Ectodermal cell (in vitro differentiated cells): ENCODE measurements around the gene RNF223.
"Not testable (repeated sequence)": the region's sequence is repeated elsewhere in the genome, so short reads cannot be mapped to it uniquely, and the experiment has no call there.

Experiments
- H3K27ac ChIP-seq: 2 replicates; pipeline ENCODE4 v1.7.0; 2013; ENCODE audit warnings: mild to moderate bottlenecking, low read depth, low read length; ENCODE audit not compliant: insufficient read depth, poor library complexity, severe bottlenecking
- H3K27me3 ChIP-seq: 2 replicates; pipeline ENCODE4 v1.7.0; 2013; ENCODE audit warnings: mild to moderate bottlenecking, low read length; ENCODE audit not compliant: insufficient read depth, control insufficient read depth, poor library complexity, severe bottlenecking
- H3K36me3 ChIP-seq: one replicate; pipeline ENCODE4 v1.7.0; 2013; ENCODE audit warnings: low read length; ENCODE audit not compliant: control insufficient read depth, insufficient read depth
- H3K4me1 ChIP-seq: one replicate; pipeline ENCODE4 v1.7.0; 2013; ENCODE audit warnings: low read length; ENCODE audit not compliant: control insufficient read depth, insufficient read depth
- H3K4me3 ChIP-seq: 2 replicates; pipeline ENCODE4 v1.7.0; 2013; ENCODE audit warnings: low read depth, low read length, control low read depth; ENCODE audit not compliant: insufficient read depth
- H3K9me3 ChIP-seq: 2 replicates; pipeline ENCODE4 v1.7.0; 2013; ENCODE audit warnings: mild to moderate bottlenecking, low read length, moderate library complexity; ENCODE audit not compliant: control insufficient read depth
- WGBS, 2 experiments: methylation state at CpG; one replicate each; pipeline ENCODE4 v1.1.7; 2013; ENCODE audit warnings: missing lambda C conversion rate in 2 of 2; 5-methylcytosine and 5-hydroxymethylcytosine counted together

Gene RNF223

DNA sequence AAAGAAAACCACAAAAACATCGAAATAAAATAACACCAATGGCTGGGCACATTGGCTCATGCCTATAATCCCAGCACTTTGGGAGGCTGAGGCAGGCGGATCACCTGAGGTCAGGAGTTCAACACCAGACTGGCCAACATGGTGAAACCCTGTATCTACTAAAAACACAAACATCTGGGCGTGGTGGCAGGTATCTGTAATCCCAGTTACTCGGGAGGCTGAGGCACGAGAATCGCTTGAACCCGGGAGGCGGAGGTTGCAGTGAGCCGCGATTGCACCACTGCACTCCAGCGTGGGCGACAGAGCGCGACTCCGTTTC is 16.4 kb downstream of the RNF223 start:
- peaks cover 25% of the 10 kb centered on the region for H3K4me1 ChIP-seq
- not testable (repeated sequence) for H3K4me3 ChIP-seq, H3K36me3 ChIP-seq, H3K9me3 ChIP-seq, H3K27ac ChIP-seq
- WGBS, 2 experiments, result 87 to 90% methylated on average over 15 of the region's 15 CpGs
- H3K27me3 ChIP-seq, result peaks cover 56% of the 10 kb centered on the region

- Histone ChIP-seq H3K27me3 (peaks cover 40% of the 10 kb centered on the region), H3K9me3 (no peaks in the 10 kb centered on the region), H3K27ac (no peak overlapping the region), H3K4me1 (peaks cover 18% of the 10 kb centered on the region), H3K36me3 (peaks cover 14% of the 10 kb centered on the region), H3K4me3 (no peak overlapping the region)
- WGBS, 2 experiments, result 94% methylated on average over 48 to 50 of the region's 50 CpGs
These were observed 18.0 kb downstream of the RNF223 start for GRCh38 chr1:1055841-1056736.

GRCh38 chr1:1054971-1055370 is 19.1 kb downstream of the RNF223 start:
- peaks cover 13% of the 10 kb centered on the region for H3K4me1 ChIP-seq
- H3K36me3 ChIP-seq, result peaks cover 14% of the 10 kb centered on the region
- no peaks in the 10 kb centered on the region for H3K9me3 ChIP-seq
- H3K27ac ChIP-seq, result no peak overlapping the region
- 91% methylated on average over 23 of the region's 23 CpGs for WGBS, 2 experiments
- H3K27me3 ChIP-seq, result peaks cover 28% of the 10 kb centered on the region
- H3K4me3 ChIP-seq, result no peak overlapping the region

DNA sequence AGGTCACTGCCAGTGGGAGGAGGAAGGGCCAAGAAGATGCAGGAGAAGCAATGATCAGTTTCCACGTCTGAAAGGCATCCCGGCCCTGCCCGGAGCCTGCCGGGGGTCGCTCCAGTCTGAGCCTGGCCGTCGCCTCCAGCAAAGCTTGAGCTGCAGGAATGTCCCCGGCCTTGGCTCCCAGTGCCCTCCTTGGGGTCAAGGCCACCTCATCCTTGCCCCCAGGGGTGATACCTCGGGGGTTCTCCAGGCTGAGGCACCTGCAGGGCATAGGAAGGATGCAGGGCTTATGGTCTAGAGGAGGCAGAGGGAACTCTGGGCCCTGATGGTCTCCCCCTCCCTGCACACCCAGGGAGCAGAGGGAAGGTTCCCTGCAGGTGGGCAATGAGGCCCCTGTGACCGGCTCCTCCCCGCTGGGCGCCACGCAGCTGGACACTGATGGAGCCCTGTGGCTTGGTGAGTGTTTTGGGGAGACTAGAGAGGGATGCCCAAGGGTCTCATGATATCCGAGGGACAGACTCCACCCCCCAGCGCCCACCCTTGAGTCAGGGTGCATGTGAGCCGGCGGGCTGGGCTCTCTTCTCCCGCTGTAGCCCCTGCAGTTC is 19.9 kb downstream of the RNF223 start:
- H3K27ac ChIP-seq, result no peak overlapping the region
- no peak overlapping the region for H3K4me3 ChIP-seq
- no peaks in the 10 kb centered on the region for H3K9me3 ChIP-seq
- 94 to 95% methylated on average over 18 of the region's 18 CpGs for WGBS, 2 experiments
- H3K36me3 ChIP-seq, result peaks cover 18% of the 10 kb centered on the region
- H3K4me1 ChIP-seq, result peaks cover 9% of the 10 kb centered on the region
- H3K27me3 ChIP-seq, result peaks cover 21% of the 10 kb centered on the region

DNA sequence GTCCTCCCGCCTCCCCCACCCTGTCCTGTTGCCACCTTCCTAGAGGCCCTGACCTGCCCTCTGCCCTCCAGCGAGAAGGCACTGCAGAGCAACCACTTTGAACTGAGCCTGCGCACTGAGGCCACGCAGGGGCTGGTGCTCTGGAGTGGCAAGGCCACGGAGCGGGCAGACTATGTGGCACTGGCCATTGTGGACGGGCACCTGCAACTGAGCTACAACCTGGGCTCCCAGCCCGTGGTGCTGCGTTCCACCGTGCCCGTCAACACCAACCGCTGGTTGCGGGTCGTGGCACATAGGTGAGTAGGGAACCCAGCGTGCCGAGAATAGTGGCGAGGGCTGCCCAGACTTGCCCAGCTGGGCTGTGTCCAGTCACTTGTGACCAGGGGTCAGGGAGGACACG is 20.4 kb downstream of the RNF223 start:
- Histone ChIP-seq H3K36me3 (peaks cover 19% of the 10 kb centered on the region), H3K27ac (no peak overlapping the region), H3K27me3 (peaks cover 15% of the 10 kb centered on the region), H3K9me3 (no peaks in the 10 kb centered on the region), H3K4me3 (no peak overlapping the region), H3K4me1 (peaks cover 8% of the 10 kb centered on the region)
- WGBS, 2 experiments, result 96% methylated on average over 18 of the region's 18 CpGs

DNA sequence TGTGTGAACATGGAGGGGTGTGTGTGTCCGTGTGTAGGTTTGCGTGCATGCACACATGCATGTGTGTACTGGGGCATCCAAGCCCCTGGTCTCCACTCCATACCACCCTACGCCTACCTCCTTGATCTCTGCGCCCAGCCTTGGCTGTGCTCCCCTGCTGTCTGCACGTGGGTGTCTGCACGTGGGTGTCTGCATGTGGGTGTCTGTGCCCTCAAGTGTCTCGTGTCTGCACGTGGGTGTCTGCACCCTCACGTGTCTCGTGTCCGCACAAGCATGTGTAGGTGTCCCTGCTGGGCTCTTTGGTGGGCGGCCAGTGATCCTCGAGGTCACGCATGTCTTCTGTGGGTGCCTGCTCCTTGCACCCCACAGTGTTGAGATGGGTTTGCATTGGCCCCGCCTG is 21.1 kb downstream of the RNF223 start:
- Histone ChIP-seq H3K36me3 (peaks cover 19% of the 10 kb centered on the region), H3K4me1 (peaks cover 2% of the 10 kb centered on the region), H3K27me3 (peaks cover 9% of the 10 kb centered on the region), H3K4me3 (no peak overlapping the region), H3K27ac (no peak overlapping the region), H3K9me3 (no peaks in the 10 kb centered on the region)
- 94 to 96% methylated on average over 15 of the region's 15 CpGs for WGBS, 2 experiments

DNA sequence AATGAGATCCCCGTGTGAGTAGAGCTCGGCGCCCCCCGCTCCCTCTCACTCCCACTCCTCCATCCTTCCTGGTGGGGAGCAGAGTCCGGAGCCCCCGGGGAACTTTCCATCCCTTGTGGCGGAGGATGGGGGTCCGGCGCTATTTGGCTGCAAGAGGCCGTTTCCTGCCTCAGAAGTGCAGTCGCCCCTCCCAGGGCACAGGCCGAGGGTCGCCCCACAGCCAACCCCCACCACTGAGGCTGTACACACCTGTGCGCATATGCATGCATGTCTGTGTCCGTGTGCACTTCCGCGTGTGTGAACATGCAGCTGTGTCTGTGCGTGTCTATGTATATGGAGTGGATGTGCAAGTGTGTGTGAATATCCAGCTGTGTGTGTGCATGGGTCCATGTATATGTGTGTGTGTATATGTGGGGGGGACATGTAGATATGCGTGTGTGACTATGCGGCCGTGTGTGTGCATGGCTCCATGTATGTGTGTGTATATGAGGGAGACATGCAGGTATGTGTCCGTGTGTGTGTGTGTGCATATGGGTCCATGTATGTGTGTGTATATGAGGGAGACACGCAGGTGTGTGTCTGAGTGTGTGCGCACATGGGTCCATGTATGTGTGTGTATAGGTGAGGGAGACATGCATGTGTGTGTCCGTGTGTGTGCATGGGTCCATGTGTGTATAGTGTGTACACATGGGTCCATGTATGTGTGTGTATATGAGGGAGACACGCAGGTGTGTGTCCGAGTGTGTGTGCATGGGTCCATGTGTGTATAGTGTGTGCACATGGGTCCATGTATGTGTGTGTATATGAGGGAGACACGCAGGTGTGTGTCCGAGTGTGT is 21.9 kb downstream of the RNF223 start:
- no peaks in the 10 kb centered on the region for H3K9me3 ChIP-seq
- no peaks in the 10 kb centered on the region for H3K4me1 ChIP-seq
- no peak overlapping the region for H3K27ac ChIP-seq
- peaks cover under 1% of the 10 kb centered on the region for H3K27me3 ChIP-seq
- 96% methylated on average over 29 of the region's 29 CpGs for WGBS, 2 experiments
- no peak overlapping the region for H3K4me3 ChIP-seq
- peaks cover 22% of the 10 kb centered on the region for H3K36me3 ChIP-seq

DNA sequence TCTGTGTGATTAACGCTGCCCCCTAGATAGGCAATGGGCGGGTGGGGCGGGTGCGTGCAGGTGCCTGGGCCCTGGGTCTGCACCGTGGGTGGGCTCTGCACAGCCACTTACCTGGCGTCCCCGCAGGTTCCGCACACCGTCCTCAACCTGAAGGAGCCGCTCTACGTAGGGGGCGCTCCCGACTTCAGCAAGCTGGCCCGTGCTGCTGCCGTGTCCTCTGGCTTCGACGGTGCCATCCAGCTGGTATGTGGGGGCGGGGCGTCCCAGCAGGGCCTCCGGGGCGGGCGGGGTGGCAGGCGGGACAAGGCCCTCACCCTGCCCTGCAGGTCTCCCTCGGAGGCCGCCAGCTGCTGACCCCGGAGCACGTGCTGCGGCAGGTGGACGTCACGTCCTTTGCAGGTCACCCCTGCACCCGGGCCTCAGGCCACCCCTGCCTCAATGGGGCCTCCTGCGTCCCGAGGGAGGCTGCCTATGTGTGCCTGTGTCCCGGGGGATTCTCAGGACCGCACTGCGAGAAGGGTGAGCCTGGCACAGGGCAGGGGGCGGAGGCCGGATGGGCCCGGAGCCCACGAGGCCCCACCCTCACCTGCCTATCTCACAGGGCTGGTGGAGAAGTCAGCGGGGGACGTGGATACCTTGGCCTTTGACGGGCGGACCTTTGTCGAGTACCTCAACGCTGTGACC is 22.8 kb downstream of the RNF223 start:
- Histone ChIP-seq H3K4me3 (no peak overlapping the region), H3K9me3 (no peaks in the 10 kb centered on the region), H3K4me1 (no peaks in the 10 kb centered on the region), H3K36me3 (peaks cover 22% of the 10 kb centered on the region), H3K27ac (no peak overlapping the region), H3K27me3 (no peaks in the 10 kb centered on the region)
- 93 to 94% methylated on average over 46 of the region's 46 CpGs for WGBS, 2 experiments

DNA sequence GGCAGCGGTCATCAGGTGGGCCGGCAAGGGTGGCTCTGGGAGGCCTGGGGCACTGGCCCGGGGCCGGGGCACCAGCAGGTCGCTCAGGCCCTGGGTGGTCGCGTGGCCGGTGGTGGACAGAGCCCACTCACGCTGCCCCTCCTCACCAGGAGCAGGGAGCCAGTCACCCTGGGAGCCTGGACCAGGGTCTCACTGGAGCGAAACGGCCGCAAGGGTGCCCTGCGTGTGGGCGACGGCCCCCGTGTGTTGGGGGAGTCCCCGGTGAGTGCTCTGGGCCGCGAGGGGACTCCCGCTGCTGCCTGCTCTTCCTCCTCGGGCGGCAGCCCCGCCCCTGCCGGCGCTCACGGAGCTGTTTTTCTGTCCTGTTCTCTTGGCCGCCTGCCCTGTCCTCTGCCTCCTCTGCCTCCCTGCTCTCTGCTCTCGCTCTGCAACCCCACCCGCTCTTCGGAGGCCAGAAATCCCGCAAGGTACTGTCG is 23.5 kb downstream of the RNF223 start:
- H3K36me3 ChIP-seq, result peaks cover 22% of the 10 kb centered on the region
- H3K27me3 ChIP-seq, result no peaks in the 10 kb centered on the region
- H3K4me3 ChIP-seq, result no peak overlapping the region
- H3K4me1 ChIP-seq, result no peaks in the 10 kb centered on the region
- WGBS, 2 experiments, result 94 to 96% methylated on average over 32 of the region's 32 CpGs
- H3K27ac ChIP-seq, result no peak overlapping the region
- H3K9me3 ChIP-seq, result no peaks in the 10 kb centered on the region
